HT1080 (cell line): Measurements from ENCODE around the gene SORBS1. TPM values are rescaled to one million over a fixed set of nuclear protein-coding genes. Genes with fewer than 3 reads are reported as not detected.

Experiments
- DNase-seq: peaks from one replicate; pipeline ENCODE4 v3.0.0-alpha.2; 2015; ENCODE audit warnings: low read depth
- total RNA-seq: library from RNA; depleted of rRNA; stranded (reverse); fragments of >200 nt; shearing (Covaris generic); gene quantifications from 2 replicates; pipeline ENCODE4 v1.2.3, GENCODE V29; 2014; rRNA removed

The SORBS1 gene
- total RNA-seq, 1 experiment from 2014 or later, result 0.76 TPM

- no peak for DNase-seq
These were observed 284.6 kb downstream of the SORBS1 start for GRCh38 chr10:95276367-95277200.

GRCh38 chr10:95275726-95276366 lies 285.3 kb downstream of the SORBS1 start:
- DNase-seq, result no peak

DNA sequence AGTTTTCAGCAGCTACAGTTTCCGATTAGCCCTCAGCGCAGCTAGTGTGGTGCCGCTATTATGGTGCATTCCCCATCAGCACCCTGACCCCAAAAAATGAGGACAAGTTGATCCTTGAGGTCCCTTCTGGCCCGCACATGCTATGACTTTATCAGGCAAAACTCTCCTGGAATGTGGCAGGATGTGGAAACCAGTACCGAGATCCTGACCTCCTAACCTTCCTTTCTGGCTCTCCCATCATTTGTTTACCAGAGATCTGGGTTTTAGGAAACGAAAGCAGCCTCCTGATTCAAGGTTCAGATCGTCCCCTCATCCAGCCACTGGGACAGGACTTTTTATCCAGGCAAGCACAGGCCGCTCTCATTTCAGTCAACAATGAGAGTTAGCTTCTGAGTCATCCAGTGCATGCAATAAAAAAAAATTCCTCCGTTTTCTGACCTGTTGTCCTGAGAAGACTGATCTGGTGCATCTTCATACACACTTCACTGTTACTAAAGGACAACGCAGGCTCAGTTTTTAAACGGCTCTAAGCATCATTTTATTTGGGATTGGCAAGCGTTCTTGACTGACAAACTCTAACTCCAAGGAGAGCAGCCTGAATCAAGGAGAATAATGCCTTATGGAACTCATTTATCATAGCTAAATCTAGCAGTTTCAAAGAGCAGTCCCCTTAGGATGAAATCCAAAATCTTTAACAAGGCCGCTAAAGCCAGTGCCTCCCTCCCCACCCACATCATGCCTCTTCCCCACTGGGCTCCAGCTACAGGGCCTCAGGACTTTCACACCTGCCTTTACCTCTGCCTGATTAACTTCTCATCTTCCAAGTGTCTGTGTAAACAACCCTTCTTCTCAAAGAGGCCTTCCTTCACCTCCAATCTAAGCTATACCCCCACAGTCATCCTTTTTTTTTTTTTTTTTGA lies 287.5 kb downstream of the SORBS1 start:
- DNase-seq, result peak; percentile 87

- no peak for DNase-seq
These were observed 292.7 kb downstream of the SORBS1 start for GRCh38 chr10:95268438-95268837.

GRCh38 chr10:95267251-95267650 lies 293.9 kb downstream of the SORBS1 start:
- DNase-seq, result no peak

GRCh38 chr10:95266674-95267095 lies 294.5 kb downstream of the SORBS1 start:
- peak; percentile 70 for DNase-seq

DNA sequence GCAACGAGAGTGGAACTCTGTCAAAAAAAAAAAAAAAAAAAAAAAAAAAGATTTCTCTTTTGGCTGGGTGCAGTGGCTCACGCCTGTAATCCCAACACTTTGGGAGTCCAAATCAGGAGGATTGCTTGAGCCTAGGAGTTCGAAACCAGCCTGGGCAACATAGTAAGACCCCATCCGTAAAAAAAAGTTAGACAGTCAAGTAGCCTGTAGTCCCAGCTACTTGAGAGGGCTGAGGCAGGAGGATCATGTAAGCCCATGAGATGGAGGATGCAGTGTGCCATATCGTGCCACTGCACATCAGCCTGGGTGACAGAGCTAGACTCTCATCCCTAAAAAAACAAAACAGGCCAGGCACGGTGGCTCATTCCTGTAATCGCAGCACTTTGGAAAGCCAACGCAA lies 295.6 kb downstream of the SORBS1 start:
- no peak for DNase-seq

- DNase-seq, result no peak
These were observed 296.7 kb downstream of the SORBS1 start for GRCh38 chr10:95264227-95265051.

DNA sequence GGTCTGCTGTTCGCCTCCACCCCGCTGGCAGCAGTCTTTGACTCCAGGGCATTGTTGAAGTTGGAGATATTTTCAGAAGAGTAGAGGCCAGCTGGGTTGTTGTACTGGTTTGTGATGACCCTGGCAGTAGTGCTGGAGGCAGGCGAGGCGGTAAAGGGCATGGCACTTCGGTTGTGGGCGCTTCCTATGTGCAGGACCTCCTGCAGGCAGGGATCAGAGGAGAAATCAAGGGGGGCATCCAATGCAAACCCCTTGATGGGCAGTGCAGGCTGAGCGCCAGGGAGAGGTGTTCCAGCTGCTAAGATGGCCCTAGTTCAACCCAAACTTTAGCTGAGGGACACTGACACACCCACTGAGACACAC lies 297.3 kb downstream of the SORBS1 start:
- no peak for DNase-seq

- no peak for DNase-seq
These were observed 298.2 kb downstream of the SORBS1 start for GRCh38 chr10:95262763-95263518.

DNA sequence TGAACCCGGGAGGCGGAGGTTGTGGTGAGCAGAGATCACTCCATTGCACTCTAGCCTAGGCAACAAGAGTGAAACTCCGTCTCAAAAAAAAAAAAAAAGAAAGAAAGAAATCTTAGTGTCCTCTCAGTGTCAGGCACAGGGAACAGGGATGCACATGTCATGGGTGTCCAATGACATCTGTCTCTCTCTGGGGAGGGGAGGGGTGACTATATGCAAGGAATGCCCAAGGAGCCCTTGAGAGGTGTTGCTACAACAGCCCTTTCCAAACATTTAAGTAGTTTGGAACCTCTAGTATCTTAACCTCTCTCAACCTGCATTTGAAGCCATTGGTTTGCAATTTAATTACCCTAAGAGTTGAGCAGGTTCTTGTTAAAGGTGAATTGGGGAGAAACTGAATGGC lies 299.2 kb downstream of the SORBS1 start:
- DNase-seq, result no peak

Other genes starting within 250 kb of the SORBS1 start
- gene ALDH18A1, start 95.3 kb upstream of the SORBS1 start, total RNA-seq, result 78.1 and 89.3 TPM in 2 replicates
- gene TCTN3, start 132.6 kb upstream of the SORBS1 start, total RNA-seq, result 24.0 and 33.0 TPM in 2 replicates
- not detected in 2 replicates for gene ENTPD1, start 194.8 kb upstream of the SORBS1 start, total RNA-seq